Effector CD4-positive, alpha-beta T cell (primary cell): ENCODE measurements around the gene SENP3.
A peak's percentile ranks its signal among the peaks of the same experiment; 100 is the strongest.

ENCODE experiments used
- DNase-seq: peaks from one replicate; pipeline ENCODE4 v3.0.0-alpha.2; 2020
- total RNA-seq: gene quantifications from one replicate; lab custom pipeline; 2026; lab: John Stamatoyannopoulos, UW

SENP3 gene
- total RNA-seq, result 9.6 reads per million, percentile 31 among the genes with 10 or more reads in this experiment

DNA sequence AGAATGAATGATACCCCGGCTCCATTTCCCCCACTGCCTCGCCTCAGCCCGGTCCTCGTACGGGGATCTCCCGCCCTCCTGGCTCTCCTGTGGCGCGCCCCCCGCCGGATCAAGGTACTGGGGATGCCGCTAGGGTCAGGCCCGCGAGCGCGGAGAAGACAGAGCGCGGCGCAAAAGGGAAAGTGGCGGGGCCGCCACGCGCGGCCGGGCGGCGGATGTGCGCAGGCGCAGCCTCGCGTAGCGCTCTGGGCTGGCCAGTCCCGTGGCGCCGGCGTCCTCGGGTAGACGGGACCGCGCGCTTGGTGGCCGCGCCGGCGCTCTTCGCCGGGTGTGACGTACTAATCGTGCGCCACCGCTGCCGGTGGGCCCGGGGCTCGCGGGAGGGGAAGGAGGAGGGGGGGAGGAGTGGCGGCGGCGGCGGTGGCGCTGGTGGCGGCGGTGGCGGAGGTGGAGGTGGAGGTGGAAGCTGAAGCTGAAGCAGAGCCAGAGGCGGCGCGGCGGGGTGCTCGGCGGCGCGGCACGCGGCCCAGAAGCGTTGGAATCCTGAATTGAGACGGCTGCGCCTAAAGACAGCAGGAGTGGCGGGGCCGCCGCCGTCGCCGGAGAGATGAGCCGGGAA, at the start of gene SENP3:
TSS of gene SENP3 (plus strand) at position 331 of the 619 bp plus-strand sequence. CDS start 1,158 bp downstream, outside the sequence.
- DNase-seq, result peak; percentile 90

DNA sequence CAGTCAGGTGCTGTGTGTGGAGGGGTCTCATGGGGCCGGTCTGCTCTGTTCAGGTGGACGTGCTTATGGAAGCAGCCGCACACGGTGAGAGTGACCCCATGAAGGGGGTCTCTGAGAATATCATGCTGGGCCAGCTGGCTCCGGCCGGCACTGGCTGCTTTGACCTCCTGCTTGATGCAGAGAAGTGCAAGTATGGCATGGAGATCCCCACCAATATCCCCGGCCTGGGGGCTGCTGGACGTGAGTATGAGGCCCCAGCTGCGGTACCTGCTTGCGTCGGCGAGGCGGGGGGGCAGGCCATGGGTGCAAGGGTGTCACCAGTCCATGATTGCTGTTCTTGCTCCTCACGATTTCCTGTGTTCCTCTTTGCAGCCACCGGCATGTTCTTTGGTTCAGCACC, 49.6 kb upstream of the SENP3 start:
- DNase-seq, result no peak

DNA sequence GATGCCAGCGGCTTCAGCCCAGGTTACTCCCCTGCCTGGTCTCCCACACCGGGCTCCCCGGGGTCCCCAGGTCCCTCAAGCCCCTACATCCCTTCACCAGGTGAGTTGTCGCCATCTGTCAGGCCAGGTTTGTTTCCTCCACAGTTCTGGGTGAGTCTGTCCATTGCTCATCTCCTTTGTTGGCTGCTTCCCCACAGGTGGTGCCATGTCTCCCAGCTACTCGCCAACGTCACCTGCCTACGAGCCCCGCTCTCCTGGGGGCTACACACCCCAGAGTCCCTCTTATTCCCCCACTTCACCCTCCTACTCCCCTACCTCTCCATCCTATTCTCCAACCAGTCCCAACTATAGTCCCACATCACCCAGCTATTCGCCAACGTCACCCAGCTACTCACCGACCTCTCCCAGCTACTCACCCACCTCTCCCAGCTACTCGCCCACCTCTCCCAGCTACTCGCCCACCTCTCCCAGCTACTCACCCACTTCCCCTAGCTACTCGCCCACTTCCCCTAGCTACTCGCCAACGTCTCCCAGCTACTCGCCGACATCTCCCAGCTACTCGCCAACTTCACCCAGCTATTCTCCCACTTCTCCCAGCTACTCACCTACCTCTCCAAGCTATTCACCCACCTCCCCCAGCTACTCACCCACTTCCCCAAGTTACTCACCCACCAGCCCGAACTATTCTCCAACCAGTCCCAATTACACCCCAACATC, 48.7 kb upstream of the SENP3 start:
- DNase-seq, result no peak

- DNase-seq, result no peak
These were observed 47.8 kb upstream of the SENP3 start for GRCh38 chr17:7513850-7514419.

- DNase-seq, result no peak
These were observed 45.7 kb upstream of the SENP3 start for GRCh38 chr17:7515911-7516610.

DNA sequence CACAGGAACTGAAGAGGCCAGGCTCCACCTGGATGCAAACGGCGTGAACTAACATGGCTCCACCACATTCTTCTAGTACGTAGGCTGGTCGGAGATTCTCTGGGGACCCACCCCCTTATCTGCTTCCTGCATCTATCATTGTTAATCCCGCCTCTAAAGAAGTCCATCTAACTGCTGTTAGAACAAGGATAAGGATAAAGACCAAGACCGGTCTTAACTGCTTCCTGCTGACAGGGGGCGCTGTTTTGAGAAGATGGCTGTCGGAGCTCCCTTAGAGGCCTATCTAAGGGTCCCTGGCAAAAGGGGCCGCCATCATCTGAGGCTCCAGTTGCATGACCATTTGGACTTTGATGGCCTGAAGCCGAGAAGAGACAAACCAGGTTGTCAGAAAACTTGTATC, 38.7 kb upstream of the SENP3 start:
- peak; percentile 47 for DNase-seq

- no peak for DNase-seq
These were observed 32.9 kb upstream of the SENP3 start for GRCh38 chr17:7528842-7529241.

- no peak for DNase-seq
These were observed 31.5 kb upstream of the SENP3 start for GRCh38 chr17:7530023-7530900.

GRCh38 chr17:7538050-7538449, 23.7 kb upstream of the SENP3 start:
- DNase-seq, result no peak

DNA sequence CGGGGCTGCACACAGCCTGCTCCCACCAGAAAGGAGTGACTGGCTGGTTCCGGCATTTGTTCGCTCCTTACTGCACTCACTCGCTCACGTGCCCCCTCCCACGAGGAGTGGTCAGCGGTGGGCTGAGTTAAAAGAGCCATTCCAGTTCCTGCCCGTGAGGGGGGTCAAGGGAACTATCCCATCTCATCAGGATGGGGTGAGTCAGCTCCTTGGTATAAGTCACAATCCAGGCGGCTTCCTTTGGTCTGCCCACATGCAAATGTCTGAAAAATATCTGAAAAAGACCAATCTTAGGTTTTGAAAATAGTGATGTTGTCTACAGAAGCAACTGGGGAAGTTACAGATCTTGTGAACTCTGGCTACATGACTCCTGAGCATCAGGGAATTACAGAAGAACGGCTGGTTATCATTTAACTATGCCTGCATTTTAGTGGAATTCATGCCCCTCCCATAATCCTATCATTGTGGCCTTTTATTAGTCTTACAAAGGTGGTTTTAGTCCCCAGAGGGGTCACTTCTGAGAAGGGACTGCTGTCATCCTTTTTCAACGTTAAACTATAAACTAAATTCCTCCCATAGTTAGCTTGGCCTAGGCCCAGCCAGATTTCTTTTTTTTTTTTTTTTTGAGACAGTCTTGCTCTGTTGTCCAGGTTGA, 22.7 kb upstream of the SENP3 start:
- DNase-seq, result no peak

DNA sequence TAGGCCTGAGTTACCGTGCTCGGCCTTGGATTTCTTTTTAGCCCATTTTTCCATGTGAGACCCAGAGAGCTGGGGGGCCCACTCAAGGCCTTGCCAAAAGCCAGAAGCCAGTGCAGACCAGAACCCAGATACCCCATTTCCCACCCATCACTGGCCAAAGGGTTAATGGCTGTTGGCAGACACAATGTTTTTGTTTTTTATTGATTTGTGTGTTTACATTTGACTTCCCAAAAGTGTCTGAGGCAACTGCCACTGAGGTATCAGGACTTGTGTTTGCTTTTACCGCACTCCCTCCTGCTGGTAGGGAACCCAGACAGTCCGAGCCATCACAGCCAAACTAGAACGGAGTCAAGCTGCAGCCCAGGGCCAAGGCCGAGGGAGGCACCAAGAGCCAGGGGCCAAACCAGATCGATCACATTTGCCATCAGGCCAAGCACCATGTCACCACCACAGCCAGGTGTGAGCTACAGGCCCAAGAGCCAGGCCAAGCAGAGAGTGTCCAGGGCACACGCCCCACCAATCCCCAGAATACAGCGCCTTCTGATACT, 20.6 kb upstream of the SENP3 start:
- no peak for DNase-seq

DNA sequence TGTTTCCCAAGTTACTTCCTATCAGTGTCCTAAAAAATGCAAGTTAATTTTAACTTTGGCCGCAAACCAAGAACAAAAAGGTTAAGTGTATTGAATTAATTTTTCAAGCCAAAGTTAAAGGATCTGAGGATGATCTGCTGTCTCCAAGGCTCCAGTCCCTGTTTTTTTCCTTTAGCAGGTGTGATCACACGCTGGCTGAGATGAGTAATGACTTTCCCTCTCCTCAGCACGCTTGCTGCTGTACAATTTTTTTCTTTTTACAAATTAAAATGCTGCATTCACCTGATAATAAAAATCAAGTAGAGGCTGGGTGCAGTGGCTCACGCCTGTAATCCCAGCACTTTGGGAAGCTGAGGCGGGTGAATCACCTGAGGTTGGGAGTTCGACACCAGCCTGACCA, 16.8 kb upstream of the SENP3 start:
- DNase-seq, result no peak

DNA sequence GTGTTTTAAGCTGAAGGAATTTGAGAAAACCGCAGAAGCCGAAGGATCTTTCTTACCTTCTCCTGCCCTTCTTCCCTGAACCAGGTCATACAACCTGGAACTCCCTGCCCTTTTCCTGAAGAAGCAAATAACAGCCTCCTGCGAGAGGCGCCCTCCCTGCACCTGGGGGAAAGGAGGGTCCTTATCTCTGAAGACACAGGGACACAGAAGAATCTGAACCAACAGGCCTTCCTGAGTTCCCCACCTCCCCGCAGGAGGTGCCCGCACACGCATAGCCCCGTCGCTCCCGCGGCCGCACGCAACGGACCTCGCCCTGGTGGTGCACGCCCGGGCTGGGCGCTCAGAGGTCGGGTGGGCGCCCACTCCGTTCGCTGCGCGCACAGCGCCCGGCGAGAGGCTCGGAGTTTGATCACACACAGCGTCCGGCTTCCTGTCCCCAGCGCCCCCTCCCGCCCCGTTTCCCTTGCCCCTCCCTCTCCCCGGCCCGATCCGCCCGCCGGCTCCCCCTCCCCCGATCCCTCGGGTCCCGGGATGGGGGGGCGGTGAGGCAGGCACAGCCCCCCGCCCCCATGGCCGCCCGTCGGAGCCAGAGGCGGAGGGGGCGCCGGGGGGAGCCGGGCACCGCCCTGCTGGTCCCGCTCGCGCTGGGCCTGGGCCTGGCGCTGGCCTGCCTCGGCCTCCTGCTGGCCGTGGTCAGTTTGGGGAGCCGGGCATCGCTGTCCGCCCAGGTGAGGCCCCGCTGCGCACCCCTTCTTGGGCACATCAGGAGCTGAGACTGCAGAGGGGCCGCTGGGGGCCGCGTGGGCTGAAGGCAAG, 12.9 kb upstream of the SENP3 start, which contains the start of gene TNFSF12:
TSS of gene TNFSF12 (plus strand) at position 474 of the 816 bp plus-strand sequence. CDS start at position 570, 96 bp downstream.
- DNase-seq, result peak; percentile 39

GRCh38 chr17:7549401-7550055, 12.2 kb upstream of the SENP3 start:
- DNase-seq, result peak; percentile 20

GRCh38 chr17:7550344-7550743, 11.4 kb upstream of the SENP3 start:
- DNase-seq, result no peak

GRCh38 chr17:7551396-7551795, 10.3 kb upstream of the SENP3 start:
- no peak for DNase-seq

DNA sequence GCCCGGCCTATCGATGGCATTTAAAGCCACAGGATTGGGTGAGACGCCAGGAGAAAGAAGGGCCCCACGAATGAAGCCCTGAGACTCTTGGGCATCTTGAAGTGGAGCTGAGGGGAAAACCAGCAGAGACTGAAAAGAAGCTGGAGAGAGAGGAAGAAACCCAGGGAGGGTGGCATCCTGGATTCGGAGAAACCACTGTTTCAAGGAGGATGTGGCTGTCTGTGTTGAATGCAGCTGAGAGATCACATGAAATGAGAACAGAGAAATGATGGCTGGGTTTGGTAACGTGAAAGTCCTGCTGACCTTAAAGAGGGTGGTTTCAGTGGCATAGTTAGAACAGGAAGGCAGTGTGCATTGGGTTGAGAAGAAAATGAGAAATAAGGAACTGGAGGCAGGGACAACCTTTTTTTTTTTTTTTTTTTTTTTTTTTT, 9.1 kb upstream of the SENP3 start:
- no peak for DNase-seq

- DNase-seq, result no peak
These were observed 8.4 kb upstream of the SENP3 start for GRCh38 chr17:7553356-7553755.

DNA sequence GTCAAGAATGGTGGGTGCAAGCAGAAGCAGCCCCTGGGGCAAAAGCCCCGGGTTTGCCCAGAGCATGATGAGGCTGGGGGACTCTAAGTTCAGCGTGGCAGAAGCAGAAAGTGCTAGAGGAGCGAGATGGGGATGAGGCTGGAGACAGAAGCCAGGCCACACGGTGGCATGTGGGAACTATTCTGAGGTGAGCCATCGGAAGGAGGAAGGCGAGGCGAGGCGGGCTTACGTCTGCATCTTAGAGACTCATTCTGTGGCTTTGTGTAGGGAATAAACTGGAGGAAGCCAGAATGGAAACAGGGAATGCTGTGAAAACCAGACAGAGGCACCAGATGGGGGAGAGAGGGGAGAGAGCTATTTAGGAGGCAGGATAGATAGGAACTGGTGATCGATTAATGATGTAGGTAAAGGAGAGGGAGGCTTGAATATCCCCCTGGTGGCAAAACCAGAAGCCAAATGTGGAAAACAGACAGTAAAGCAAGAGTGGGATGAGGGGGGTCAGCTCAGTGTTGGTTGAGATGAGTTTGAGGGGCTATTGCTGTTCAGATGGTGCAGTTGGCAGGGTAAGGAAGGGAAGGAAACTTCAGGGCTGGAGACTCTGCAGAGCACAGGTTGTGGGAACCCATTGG, 6.3 kb upstream of the SENP3 start:
- no peak for DNase-seq
